ENCODE results near the gene ARHGAP10.
"Not testable (repeated sequence)": the region's sequence is repeated elsewhere in the genome, so short reads cannot be mapped to it uniquely, and the experiment has no call there.

The ARHGAP10 gene

GRCh38 chr4:147985376-147985775 is 253.5 kb downstream of the ARHGAP10 start:
- no peak for DNase-seq (ENCODE audit: low spot score)

GRCh38 chr4:147987252-147987651 is 255.4 kb downstream of the ARHGAP10 start:
- DNase-seq (ENCODE audit: low spot score), result no peak

- no peak for DNase-seq (ENCODE audit: low spot score)
Measured at GRCh38 chr4:147991543-147992283, 259.8 kb downstream of the ARHGAP10 start.

GRCh38 chr4:147994076-147994475 is 262.2 kb downstream of the ARHGAP10 start:
- no peak for DNase-seq (ENCODE audit: low spot score)

- no peak for DNase-seq (ENCODE audit: low spot score)
Measured at GRCh38 chr4:147994491-147995385, 262.9 kb downstream of the ARHGAP10 start.

- no peak for DNase-seq (ENCODE audit: low spot score)
Measured at GRCh38 chr4:147996859-147997258, 265.0 kb downstream of the ARHGAP10 start.

GRCh38 chr4:148000038-148000437 is 268.1 kb downstream of the ARHGAP10 start:
- DNase-seq (ENCODE audit: low spot score), result not testable (repeated sequence)

- no peak for DNase-seq (ENCODE audit: low spot score)
Measured at GRCh38 chr4:148004228-148004857, 272.5 kb downstream of the ARHGAP10 start.

GRCh38 chr4:148006001-148006400 is 274.1 kb downstream of the ARHGAP10 start:
- no peak for DNase-seq (ENCODE audit: low spot score)

- DNase-seq (ENCODE audit: low spot score), result no peak
Measured at GRCh38 chr4:148007314-148007760, 275.4 kb downstream of the ARHGAP10 start.

- no peak for DNase-seq (ENCODE audit: low spot score)
Measured at GRCh38 chr4:148007792-148008191, 275.9 kb downstream of the ARHGAP10 start.

GRCh38 chr4:148015058-148015457 is 283.2 kb downstream of the ARHGAP10 start:
- no peak for DNase-seq (ENCODE audit: low spot score)

- DNase-seq (ENCODE audit: low spot score), result no peak
Measured at GRCh38 chr4:148015468-148015867, 283.6 kb downstream of the ARHGAP10 start.

GRCh38 chr4:148016063-148016637 is 284.3 kb downstream of the ARHGAP10 start:
- no peak for DNase-seq (ENCODE audit: low spot score)

- DNase-seq (ENCODE audit: low spot score), result no peak
Measured at GRCh38 chr4:148017801-148018200, 285.9 kb downstream of the ARHGAP10 start.

- DNase-seq (ENCODE audit: low spot score), result no peak
Measured at GRCh38 chr4:148021686-148022085, 289.8 kb downstream of the ARHGAP10 start.

GRCh38 chr4:148022975-148023374 is 291.1 kb downstream of the ARHGAP10 start:
- no peak for DNase-seq (ENCODE audit: low spot score)

- DNase-seq (ENCODE audit: low spot score), result no peak
Measured at GRCh38 chr4:148023512-148024181, 291.8 kb downstream of the ARHGAP10 start.

GRCh38 chr4:148025981-148026380 is 294.1 kb downstream of the ARHGAP10 start:
- DNase-seq (ENCODE audit: low spot score), result no peak

- no peak for DNase-seq (ENCODE audit: low spot score)
Measured at GRCh38 chr4:148027201-148027600, 295.3 kb downstream of the ARHGAP10 start.

GRCh38 chr4:148029781-148030180 is 297.9 kb downstream of the ARHGAP10 start:
- DNase-seq (ENCODE audit: low spot score), result no peak

Data from HuH-7 (cell line).